Jurkat, Clone E6-1 (cell line): ENCODE data around the gene FRMD1.

Experiments used
- DNase-seq: peaks from one replicate; pipeline ENCODE4 v3.0.0-alpha.2; 2011; ENCODE audit warnings: low read depth, low spot score
- H3K4me3 ChIP-seq: 2 replicates; pipeline ENCODE4 v1.5.1; 2011; ENCODE audit warnings: mild to moderate bottlenecking, low read length, control low read depth, moderate library complexity

FRMD1 gene

GRCh38 chr6:168062346-168063289 is 16.4 kb downstream of the FRMD1 start:
- DNase-seq: no peak
- H3K4me3 ChIP-seq: no peak overlapping the region

GRCh38 chr6:168061269-168062210 is 17.5 kb downstream of the FRMD1 start:
- no peak overlapping the region for H3K4me3 ChIP-seq
- no peak for DNase-seq

GRCh38 chr6:168060521-168060931 is 18.5 kb downstream of the FRMD1 start:
- DNase-seq: no peak
- H3K4me3 ChIP-seq: no peak overlapping the region

- no peak overlapping the region for H3K4me3 ChIP-seq
- no peak for DNase-seq
These were observed 20.1 kb downstream of the FRMD1 start for GRCh38 chr6:168058691-168059551.

GRCh38 chr6:168057836-168058235 is 21.2 kb downstream of the FRMD1 start:
- no peak for DNase-seq
- no peak overlapping the region for H3K4me3 ChIP-seq

GRCh38 chr6:168056892-168057527 is 22.0 kb downstream of the FRMD1 start:
- H3K4me3 ChIP-seq: no peak overlapping the region
- DNase-seq: no peak

GRCh38 chr6:168055696-168056489 is 23.1 kb downstream of the FRMD1 start:
- H3K4me3 ChIP-seq: no peak overlapping the region

GRCh38 chr6:168054765-168055560 is 24.0 kb downstream of the FRMD1 start:
- DNase-seq: no peak
- H3K4me3 ChIP-seq: no peak overlapping the region

More at GRCh38 chr6:168055696-168056489, 23.1 kb downstream of the FRMD1 start:
- no peak for DNase-seq

GRCh38 chr6:168053957-168054471 is 25.0 kb downstream of the FRMD1 start:
- H3K4me3 ChIP-seq: no peak overlapping the region
- no peak for DNase-seq

- no peak for DNase-seq
- no peak overlapping the region for H3K4me3 ChIP-seq
These were observed 25.7 kb downstream of the FRMD1 start for GRCh38 chr6:168053086-168053956.

- DNase-seq: no peak
- no peak overlapping the region for H3K4me3 ChIP-seq
These were observed 26.6 kb downstream of the FRMD1 start for GRCh38 chr6:168052291-168052891.

- no peak overlapping the region for H3K4me3 ChIP-seq
- DNase-seq: no peak
These were observed 27.4 kb downstream of the FRMD1 start for GRCh38 chr6:168051648-168052047.

GRCh38 chr6:168050881-168051586 is 28.0 kb downstream of the FRMD1 start:
- no peak for DNase-seq
- H3K4me3 ChIP-seq: no peak overlapping the region

GRCh38 chr6:168050225-168050880 is 28.7 kb downstream of the FRMD1 start:
- DNase-seq: no peak
- no peak overlapping the region for H3K4me3 ChIP-seq
